HG03175 (cell line): ENCODE data around the gene EYA2.
"Not testable (repeated sequence)": the region's sequence is repeated elsewhere in the genome, so short reads cannot be mapped to it uniquely, and the experiment has no call there.

Experiments used
- ATAC-seq: cut with Tn5 transposase; IDR thresholded peaks from one replicate; pipeline ENCODE4 v1.9.1; 2021; ENCODE audit warnings: mild to moderate bottlenecking, moderate library complexity; ENCODE audit not compliant: unreplicated experiment

Gene EYA2, protein sequence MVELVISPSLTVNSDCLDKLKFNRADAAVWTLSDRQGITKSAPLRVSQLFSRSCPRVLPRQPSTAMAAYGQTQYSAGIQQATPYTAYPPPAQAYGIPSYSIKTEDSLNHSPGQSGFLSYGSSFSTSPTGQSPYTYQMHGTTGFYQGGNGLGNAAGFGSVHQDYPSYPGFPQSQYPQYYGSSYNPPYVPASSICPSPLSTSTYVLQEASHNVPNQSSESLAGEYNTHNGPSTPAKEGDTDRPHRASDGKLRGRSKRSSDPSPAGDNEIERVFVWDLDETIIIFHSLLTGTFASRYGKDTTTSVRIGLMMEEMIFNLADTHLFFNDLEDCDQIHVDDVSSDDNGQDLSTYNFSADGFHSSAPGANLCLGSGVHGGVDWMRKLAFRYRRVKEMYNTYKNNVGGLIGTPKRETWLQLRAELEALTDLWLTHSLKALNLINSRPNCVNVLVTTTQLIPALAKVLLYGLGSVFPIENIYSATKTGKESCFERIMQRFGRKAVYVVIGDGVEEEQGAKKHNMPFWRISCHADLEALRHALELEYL

DNA sequence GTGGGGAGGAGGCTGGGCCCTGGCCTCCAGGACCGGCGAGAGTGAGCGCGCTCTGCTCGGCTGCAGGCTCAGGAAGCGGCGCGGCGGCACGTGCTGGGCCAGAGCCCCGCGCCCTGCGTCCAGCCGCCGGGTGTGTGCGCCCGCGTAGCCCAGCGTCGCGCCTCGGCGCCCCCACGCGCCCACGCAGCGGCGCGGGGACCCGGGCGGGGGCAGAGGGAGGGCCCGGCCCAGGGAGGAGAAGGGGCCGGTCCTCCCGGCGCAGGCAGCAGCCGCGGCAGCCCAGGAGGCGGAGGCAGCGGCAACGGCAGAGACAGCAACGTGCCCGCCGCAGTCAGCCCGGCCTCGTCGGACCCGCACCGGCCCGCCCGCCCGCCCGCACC lies at the start of gene EYA2:
Gene EYA2 (plus strand): TSS at position 265 of the 380 bp plus-strand sequence. CDS start 95,168 bp downstream, outside the sequence.
- no peak for ATAC-seq

DNA sequence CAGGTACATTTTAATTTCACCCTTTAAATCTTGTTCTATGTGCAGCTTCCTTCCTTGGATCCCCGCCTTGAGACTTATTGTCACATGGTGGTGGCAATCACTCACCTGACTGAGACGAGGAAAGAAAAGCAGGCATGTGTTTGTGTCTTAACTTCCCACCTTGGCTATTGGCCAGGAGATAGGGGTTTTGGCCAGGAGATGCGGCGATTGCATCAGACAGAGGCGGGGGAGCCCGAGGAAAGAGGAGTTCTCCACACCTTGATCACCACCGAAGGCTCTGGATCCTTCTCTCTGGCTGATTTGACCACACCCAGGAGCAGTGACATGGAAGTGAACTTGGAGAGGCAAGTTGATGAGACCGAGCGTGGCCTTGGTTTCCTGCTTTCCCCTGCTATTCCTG lies 49.7 kb upstream of the EYA2 start:
- no peak for ATAC-seq

DNA sequence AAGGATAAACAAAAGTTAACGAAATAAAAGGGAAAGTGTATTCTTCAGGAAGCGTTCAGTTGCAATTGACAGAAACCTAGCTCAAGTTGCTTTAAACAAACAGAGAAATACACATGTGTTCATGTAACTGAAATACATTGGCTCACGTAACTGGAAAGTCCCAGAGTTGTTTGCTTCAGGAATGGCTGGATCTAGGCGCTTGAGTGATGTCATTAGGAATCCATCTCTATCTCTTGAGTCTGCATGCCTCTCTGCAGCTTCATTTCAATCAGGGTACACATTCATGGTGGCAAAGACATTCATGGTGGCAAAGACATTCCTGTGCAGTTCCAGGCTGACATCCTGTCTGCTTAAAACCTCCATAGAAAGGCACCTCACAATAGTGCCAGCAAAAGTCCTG lies 45.4 kb upstream of the EYA2 start:
- no peak for ATAC-seq

DNA sequence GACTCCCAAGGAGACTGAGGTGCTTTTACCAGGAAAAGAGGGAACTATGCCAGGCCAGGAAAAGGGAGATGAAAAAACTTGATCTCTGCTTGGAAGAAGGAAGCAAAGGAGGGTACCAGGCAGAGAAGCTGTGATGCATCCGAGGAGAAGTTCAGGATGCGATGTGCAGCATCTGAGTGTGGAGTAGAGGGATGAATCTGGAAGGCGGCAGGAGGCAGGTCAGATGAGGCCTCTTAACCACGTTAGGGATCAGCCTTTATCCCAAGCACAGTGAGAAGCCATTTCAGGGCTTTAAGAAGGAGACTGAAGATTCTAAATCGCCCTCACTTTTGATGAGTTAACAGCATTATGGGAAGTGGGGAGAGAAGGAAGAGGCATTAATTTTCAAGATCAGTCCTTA lies 44.9 kb upstream of the EYA2 start:
- ATAC-seq: no peak

DNA sequence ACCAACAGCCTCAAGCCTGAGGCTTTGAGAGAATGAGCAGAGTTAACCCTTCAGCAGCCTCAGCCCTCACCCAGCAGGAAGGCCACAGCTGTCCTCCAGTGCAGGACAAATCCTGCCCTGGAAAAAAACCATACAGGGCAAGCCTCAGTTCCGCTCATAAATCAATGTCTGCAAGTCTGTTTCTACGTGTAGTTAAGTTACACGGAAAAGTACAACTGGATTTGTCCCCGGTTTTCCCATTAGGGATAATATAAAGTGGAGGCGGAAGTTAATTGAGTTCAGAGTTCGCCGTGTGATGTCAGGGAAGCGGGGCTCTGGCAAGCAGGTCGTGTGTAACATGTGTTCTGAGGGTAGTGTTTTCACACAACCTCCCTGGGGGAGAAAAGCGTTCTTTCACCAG lies 44.2 kb upstream of the EYA2 start:
- no peak for ATAC-seq

DNA sequence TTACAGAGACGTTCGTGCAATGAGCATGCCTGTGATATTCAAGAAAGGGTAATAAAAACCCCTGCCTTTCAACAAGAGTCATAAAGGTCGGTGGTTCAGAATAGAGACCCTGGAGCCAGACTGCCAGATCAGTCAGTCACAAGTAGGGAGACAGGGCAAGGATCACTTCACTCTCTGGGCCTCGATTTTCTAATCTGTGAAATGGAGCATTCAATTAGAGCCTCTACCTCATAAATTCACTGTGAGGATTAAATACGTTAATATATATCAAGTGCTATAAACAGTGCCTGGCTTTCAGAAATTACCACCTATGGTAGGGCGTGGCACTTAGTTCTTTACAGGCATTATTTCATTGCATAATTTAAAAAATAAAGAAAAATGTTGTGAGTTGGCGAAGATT lies 43.7 kb upstream of the EYA2 start:
- no peak for ATAC-seq

DNA sequence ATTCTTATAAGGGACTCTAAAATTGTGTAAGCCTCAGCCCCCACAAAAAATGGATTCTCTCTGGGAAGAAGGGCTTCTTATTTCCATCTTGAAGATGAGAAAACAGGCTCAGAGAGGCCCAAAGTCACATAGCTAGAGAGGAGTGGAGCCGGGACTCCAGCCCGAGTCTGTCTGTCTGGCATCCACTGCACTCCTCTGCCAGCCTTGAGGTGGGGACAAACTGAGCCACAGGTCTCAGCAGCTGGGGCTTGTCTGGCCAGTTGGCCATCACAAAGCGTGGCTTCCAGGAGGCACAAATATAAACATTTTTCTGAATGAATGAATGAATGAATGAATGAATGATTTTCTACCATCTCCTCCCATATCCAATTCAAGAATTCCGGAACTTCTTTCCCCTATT lies 42.9 kb upstream of the EYA2 start:
- no peak for ATAC-seq

DNA sequence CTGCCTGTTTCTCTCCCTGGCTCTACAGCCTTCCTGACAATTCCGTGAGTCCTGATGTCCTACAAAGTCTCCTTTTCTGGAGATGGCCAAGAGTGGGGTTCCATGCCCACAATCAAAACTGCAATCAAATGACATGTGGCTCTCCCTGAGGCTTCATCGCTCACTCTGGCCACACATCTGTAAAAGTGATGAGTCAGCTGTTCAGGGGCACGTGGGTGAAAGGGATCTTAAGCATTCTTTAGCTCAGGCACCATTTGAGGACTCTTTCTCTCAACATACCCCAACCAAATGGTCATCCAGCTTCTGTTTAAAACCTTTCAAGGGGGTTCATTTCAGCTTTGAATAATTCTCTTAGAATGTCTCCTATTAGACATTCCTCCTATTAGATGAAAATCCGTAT lies 42.3 kb upstream of the EYA2 start:
- no peak for ATAC-seq

DNA sequence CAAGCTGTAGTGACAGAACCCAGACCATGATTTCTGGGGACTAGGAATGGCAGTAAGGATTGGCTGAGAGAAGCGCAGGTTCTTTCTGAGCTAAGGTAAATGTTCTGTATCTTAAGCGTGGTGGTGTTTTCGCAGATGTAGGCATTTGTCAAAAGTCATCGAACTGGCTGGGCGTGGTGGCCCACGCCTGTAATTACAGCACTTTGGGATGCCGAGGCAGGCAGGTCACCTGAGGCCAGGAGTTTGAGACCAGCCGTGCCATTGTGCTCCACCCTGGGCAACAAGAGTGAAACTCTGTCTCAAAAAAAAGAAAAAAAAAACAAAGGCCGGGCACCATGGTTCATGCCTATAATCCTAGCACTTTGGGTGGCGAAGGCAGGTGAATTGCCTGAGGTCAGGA lies 40.7 kb upstream of the EYA2 start:
- ATAC-seq: no peak

DNA sequence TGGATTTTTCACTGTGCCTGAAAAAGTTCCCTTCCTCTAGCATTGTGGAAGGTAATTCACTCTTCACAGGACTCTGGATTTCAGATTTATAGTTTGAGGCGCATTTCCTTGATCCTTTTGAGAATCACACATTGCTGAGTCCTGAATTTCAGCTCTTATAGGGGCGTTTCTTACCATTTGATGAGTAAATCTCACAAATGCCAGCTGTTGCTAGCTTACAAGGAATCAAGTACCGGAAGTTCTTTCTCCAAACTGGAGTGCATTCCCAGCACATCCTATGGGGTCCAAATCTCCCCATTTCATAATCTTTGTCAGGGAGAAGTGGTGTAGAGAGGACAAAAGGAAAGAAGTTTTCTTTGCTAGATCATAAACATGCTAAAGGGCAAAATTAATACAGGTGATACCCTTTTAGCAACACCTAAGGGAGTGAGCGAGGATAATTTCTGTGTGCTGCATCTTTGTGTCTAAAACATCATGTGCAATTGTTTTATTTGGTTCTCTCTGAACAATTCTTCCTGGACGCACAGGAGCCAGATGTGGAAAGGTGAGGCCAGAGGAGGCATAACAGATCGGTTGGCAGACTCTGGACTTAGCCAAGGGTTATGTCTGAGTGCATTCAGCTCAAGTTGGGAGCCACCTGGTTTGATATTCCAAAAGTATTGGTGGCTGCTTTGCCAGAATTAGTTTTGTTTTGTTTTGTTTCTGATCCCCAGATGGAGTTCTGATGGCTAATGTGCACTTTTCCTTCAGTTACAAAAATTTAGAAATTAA lies 37.4 kb upstream of the EYA2 start:
- no peak for ATAC-seq

DNA sequence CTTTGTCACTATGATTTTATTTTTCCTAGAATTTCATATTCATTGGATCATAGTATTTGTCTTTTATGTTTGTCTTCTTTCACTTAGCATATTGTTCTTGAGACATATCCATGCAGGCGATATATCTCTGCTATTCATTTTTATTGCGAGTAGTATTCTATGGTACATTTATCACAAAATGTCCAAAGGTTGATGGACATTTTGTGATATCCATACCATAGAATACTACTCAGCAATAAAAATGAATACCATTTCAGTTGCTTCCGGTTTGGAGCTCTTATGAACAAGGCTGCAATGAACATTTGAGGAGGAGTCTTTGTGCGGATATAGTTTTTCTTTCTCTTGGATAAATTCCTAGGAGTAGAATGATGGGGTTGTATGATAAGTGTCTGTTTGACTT lies 28.8 kb upstream of the EYA2 start:
- ATAC-seq: no peak

DNA sequence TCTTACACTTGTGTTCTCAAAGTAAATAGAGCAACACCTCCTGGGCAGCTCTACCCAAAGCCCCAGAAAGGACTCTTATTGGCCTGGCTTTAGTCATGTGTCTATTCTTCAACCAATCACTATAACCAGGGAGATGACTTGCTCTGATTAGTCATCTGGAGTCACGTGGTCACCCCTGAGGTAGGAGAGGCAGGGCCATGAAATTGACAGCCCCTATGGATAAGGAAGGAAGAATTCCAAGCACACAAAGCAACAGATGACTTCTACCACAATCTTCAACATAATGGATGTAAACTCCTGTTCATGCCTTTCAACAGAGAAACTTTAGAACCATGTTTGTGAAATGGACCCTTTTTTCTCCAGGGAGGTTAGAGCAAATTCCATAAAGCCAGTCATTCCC lies 24.6 kb upstream of the EYA2 start:
- no peak for ATAC-seq

DNA sequence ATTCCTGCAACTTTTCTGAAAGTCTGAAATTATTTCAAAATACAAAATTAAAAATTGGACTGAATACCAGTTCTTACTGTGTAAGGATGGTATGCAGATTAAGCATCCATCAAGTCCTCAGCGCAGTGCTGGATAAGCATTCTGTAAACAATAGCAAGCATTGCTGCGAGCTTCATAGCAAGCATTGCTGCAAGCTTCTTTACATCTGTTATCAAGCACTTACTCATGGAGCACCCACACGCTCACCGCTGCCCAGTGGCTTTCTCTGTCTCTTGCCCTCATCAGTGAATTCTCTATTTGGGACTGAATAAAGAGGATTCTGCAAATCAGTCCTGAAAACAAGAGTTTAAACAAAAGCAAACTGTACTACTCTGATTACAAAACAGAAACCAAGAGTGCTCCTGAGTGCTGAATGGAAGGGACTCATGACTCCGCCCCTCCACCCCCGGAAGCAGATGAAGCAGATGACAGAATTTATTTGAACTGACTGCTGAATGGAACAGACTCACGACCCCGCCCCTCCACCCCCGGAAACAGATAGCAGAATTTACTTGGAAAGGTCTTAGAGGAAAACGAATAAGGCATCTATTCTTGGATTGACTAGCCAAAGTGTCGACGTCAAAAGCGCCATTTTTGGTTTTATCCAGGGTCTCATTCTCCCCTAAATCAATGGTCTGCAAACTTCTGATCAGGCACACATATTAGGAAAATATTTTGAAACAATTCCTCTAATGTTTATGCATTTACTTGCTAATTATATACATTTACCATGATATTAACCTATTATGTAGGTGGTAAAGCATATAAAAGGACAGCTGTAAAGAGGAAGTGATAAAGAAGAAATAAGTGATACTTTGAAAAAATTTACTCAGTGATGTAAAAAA lies 22.1 kb upstream of the EYA2 start:
- ATAC-seq: no peak

DNA sequence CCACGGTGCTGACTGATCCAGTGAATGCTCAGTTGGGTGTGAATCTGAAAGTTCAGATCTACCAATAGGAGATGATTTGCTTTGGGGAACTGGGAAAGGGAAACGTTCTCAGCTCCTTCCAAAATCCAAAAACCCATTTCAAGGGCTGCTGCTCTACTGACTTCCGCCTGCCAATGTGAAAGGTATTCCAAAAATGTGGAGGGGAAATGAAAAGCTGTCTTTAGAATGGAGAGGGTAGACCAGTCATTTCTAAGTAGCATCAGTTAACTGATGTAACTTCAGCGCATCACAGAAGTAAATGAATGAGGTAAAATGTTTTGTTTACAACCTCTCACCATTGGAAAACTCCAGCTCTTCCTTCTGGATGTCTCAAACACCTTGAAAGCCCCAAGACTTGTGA lies 19.6 kb upstream of the EYA2 start:
- no peak for ATAC-seq

DNA sequence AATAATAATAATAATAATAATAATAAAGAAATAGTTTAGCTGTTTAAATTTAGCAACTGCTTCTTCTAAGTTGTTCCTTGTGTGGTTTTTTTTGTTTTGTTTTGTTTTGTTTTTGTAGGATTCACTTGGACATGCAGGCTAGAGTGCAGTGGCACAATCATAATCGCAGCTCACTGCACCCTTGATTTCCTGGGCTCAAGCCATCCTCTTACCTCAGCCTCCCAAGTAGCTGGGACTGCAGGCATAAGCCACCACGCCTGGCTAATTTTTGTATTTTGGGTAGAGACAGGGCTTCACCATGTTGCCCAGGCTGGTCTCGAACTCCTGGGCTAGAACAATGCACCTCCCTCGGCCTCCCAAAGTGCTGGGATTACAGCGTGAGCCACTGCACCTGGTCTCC lies 15.3 kb upstream of the EYA2 start:
- ATAC-seq: no peak

DNA sequence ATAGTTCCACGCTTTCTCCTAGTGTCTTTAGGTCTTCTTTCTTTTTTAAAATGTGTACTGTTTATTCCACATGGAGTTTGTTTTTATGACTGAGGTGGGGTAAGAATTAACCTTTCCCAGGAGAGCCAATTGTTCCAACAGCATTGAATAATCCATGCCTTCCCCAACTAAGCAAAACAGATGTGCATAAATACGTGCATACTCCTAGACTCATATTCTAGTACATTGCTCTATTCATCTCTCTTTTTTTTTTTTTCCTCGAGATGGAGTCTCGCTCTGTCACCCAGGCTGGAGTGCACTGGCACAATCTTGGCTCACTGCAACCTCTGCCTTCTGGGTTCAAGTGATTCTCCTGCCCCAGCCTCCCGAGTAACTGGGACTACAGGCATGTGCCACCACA lies 14.7 kb upstream of the EYA2 start:
- ATAC-seq: not testable (repeated sequence)

DNA sequence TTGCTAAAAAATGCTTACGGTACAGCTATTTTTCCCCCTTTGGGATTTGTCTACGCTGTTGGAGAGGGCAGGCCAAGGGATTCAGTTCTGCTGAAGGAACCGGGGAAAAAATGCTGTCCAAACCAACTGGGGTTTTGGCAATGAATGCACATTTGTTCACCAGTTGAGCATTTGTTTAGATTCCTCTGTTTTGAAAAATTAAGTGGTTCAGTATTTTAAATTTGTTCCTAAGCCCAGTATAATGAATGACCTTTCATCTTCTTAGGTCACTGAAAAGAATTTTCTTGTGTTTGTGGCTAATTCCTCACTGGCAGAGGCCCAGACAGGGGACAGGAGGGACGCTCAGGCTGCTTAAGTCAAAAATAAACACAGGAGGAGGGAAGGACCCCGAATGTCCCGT lies 10.8 kb upstream of the EYA2 start:
- ATAC-seq: no peak

DNA sequence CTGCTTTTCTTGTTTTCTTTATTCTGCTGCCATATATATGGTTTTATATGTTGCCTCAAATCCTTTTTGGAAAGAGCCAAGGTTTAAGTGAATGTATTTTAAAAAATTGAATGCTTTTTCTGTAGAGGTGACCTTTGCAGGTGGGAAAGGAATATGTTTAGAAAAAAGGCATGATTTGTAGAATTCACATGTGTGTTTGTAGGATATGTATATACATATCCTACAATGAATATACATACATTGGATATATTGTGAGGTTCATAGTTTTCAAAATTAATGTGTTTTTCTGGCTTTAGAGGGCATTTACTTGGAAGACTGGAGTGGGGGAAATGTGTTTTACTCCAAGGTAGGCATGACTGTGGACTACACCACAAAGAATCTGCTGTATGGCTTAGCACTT lies 4.0 kb upstream of the EYA2 start:
- ATAC-seq: no peak

DNA sequence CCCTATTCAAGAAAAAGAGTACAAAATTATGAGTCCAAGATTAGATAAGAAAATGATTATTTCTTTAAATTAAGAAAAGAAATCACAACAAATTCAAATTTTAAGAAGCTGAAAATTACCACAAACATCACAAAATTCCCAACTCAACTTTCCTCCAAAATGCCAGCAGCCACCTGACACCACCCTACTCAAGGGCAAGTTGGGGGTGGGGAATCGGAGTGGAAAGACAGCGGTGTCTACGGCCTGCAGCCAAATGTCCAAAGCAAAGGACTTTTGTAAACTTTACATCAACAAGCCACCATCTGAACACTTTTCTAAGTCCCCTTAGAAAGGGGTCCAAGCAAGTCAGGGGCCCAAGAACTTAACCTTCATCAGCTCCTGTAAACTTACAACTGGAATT lies 1.6 kb upstream of the EYA2 start:
- no peak for ATAC-seq

DNA sequence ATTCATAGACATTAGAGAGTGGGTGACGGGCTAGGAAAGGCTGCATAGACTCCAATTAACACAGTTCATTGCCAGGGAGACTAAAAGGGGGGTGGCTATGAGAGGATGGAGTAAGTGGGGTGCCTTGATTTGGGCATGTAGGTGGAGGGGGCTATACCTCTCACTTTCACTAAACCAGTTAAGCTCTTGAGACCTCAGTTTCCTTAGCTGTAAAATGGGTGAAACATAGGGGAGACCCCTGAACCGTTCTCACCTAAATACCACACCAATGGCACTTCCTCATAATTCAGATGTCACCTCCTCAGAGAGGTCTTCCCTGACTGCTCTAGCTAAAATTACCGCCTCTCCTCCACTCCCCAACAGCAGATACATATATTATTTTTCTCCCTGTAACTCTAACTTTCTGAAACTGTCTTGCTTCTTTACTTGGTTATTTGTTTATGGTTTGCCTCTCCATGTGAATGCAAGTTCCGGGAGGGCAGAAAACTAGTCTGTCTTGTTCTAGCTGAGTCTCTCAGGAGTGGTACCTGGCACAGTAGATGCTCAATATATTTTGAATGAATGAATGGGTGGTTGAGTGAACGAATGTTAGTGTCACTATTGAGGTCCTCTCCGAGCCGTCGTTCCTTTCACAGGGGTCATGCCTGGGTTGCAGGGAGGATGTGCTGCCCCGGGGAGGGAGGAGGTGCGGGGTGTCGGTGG lies 615 bp upstream of the EYA2 start:
- no peak for ATAC-seq
